Activated naive CD4-positive, alpha-beta T cell treated with anti-CD3 and anti-CD28 coated beads for 36 hours (primary cell): Measurements from ENCODE around the gene LAMA2. TPM values are rescaled to one million over a fixed set of nuclear protein-coding genes. Genes with fewer than 3 reads are reported as not detected.
"Not testable (repeated sequence)": the region's sequence is repeated elsewhere in the genome, so short reads cannot be mapped to it uniquely, and the experiment has no call there.

ENCODE experiments used
- CTCF ChIA-PET: fragments of 350-600 bp; sonication (Branson Sonifier 250); formaldehyde crosslinking; loops from one replicate; lab custom pipeline; 2021; ENCODE audit warnings: antibody characterized with exemption; lab: Charles Lee
- DNase-seq: peaks from one replicate; pipeline ENCODE4 v3.0.0-alpha.2; 2020
- H3K27ac Mint-ChIP-seq: one replicate; pipeline ENCODE4 v1.8.0; 2021; ENCODE audit warnings: mild to moderate bottlenecking, mixed read lengths
- H3K27me3 Mint-ChIP-seq: one replicate; pipeline ENCODE4 v1.8.0; 2021; ENCODE audit warnings: low read depth, mixed read lengths
- H3K36me3 Mint-ChIP-seq: one replicate; pipeline ENCODE4 v1.8.0; 2021; ENCODE audit warnings: low read depth, mixed read lengths
- H3K4me1 Mint-ChIP-seq: one replicate; pipeline ENCODE4 v1.8.0; 2021; ENCODE audit warnings: low read depth, mixed read lengths
- H3K4me3 Mint-ChIP-seq: one replicate; pipeline ENCODE4 v1.8.0; 2021; ENCODE audit warnings: mild to moderate bottlenecking, moderate library complexity, mixed read lengths
- H3K9me3 Mint-ChIP-seq: one replicate; pipeline ENCODE4 v1.8.0; 2021; ENCODE audit warnings: mixed read lengths
- intact Hi-C: fragments of 100-400 bp; cut with micrococcal nuclease; formaldehyde crosslinking; loops from one replicate; pipeline ENCODE4 v1.15.1; 2023
- total RNA-seq, 2 experiments: library from RNA; stranded (reverse); gene quantifications; one replicate each; pipeline ENCODE4 v1.2.3, GENCODE V29; 2021

LAMA2 gene
- total RNA-seq, 2 experiments from 2014 or later, result 0.86 to 2.2 TPM

GRCh38 chr6:129146902-129147301, 264.0 kb downstream of the LAMA2 start:
- Mint-ChIP-seq H3K36me3 (no peaks in the 10 kb centered on the region), H3K4me3 (no peak overlapping the region), H3K4me1 (no peaks in the 10 kb centered on the region), H3K9me3 (no peaks in the 10 kb centered on the region), H3K27ac (no peak overlapping the region), H3K27me3 (peaks cover 3% of the 10 kb centered on the region)
- CTCF ChIA-PET, result no interaction called here
- DNase-seq, result no peak
- intact Hi-C loops, result no loop called here

- CTCF ChIA-PET, result no interaction called here
Measured at GRCh38 chr6:129150507-129150906, 267.6 kb downstream of the LAMA2 start.

GRCh38 chr6:129153257-129153656, 270.3 kb downstream of the LAMA2 start:
- Mint-ChIP-seq H3K27ac (no peak overlapping the region), H3K4me1 (no peaks in the 10 kb centered on the region), H3K4me3 (no peak overlapping the region), H3K9me3 (no peaks in the 10 kb centered on the region), H3K27me3 (no peaks in the 10 kb centered on the region), H3K36me3 (no peaks in the 10 kb centered on the region)
- no peak for DNase-seq
- intact Hi-C loops, result no loop called here
- CTCF ChIA-PET, result no interaction called here

More at GRCh38 chr6:129150507-129150906, 267.6 kb downstream of the LAMA2 start:
- Mint-ChIP-seq H3K4me1 (no peaks in the 10 kb centered on the region), H3K36me3 (no peaks in the 10 kb centered on the region), H3K27ac (no peak overlapping the region), H3K4me3 (no peak overlapping the region), H3K27me3 (no peaks in the 10 kb centered on the region), H3K9me3 (no peaks in the 10 kb centered on the region)
- no peak for DNase-seq
- intact Hi-C loops, result no loop called here

GRCh38 chr6:129159242-129159641, 276.3 kb downstream of the LAMA2 start:
- H3K4me1 Mint-ChIP-seq, H3K27me3 Mint-ChIP-seq, H3K4me3 Mint-ChIP-seq, H3K9me3 Mint-ChIP-seq, CTCF ChIA-PET, intact Hi-C loops, H3K36me3 Mint-ChIP-seq, DNase-seq, H3K27ac Mint-ChIP-seq: not testable (repeated sequence)

GRCh38 chr6:129162605-129163004, 279.7 kb downstream of the LAMA2 start:
- CTCF ChIA-PET, result no interaction called here
- H3K36me3 Mint-ChIP-seq, result no peaks in the 10 kb centered on the region
- no peaks in the 10 kb centered on the region for H3K9me3 Mint-ChIP-seq

GRCh38 chr6:129163551-129163950, 280.6 kb downstream of the LAMA2 start:
- no peaks in the 10 kb centered on the region for H3K9me3 Mint-ChIP-seq
- CTCF ChIA-PET, result no interaction called here
- H3K4me1 Mint-ChIP-seq, result no peaks in the 10 kb centered on the region
- no peaks in the 10 kb centered on the region for H3K36me3 Mint-ChIP-seq
- no peaks in the 10 kb centered on the region for H3K27me3 Mint-ChIP-seq
- no peak overlapping the region for H3K4me3 Mint-ChIP-seq
- intact Hi-C loops, result no loop called here
- H3K27ac Mint-ChIP-seq, result no peak overlapping the region
- no peak for DNase-seq

More at GRCh38 chr6:129162605-129163004, 279.7 kb downstream of the LAMA2 start:
- no peak overlapping the region for H3K4me3 Mint-ChIP-seq
- no peak for DNase-seq
- no peak overlapping the region for H3K27ac Mint-ChIP-seq
- no peaks in the 10 kb centered on the region for H3K27me3 Mint-ChIP-seq
- H3K4me1 Mint-ChIP-seq, result no peaks in the 10 kb centered on the region
- intact Hi-C loops, result no loop called here

- Mint-ChIP-seq H3K4me1 (no peaks in the 10 kb centered on the region), H3K4me3 (no peak overlapping the region), H3K27me3 (no peaks in the 10 kb centered on the region), H3K27ac (no peak overlapping the region), H3K9me3 (no peaks in the 10 kb centered on the region), H3K36me3 (no peaks in the 10 kb centered on the region)
- no peak for DNase-seq
- CTCF ChIA-PET, result no interaction called here
- intact Hi-C loops, result no loop called here
Measured at GRCh38 chr6:129164032-129164431, 281.1 kb downstream of the LAMA2 start.

- H3K4me1 Mint-ChIP-seq, H3K9me3 Mint-ChIP-seq, H3K4me3 Mint-ChIP-seq, H3K36me3 Mint-ChIP-seq, CTCF ChIA-PET, H3K27ac Mint-ChIP-seq, DNase-seq, intact Hi-C loops: not testable (repeated sequence)
- H3K27me3 Mint-ChIP-seq, result peaks cover 11% of the 10 kb centered on the region
Measured at GRCh38 chr6:129172279-129172995, 289.5 kb downstream of the LAMA2 start.

GRCh38 chr6:129175066-129175465, 292.1 kb downstream of the LAMA2 start:
- intact Hi-C loops, result no loop called here
- Mint-ChIP-seq H3K4me1 (no peaks in the 10 kb centered on the region), H3K4me3 (no peak overlapping the region), H3K27ac (no peak overlapping the region), H3K36me3 (no peaks in the 10 kb centered on the region), H3K9me3 (peaks cover 1% of the 10 kb centered on the region), H3K27me3 (peaks cover 14% of the 10 kb centered on the region)
- CTCF ChIA-PET, result no interaction called here
- no peak for DNase-seq

GRCh38 chr6:129177801-129178200, 294.9 kb downstream of the LAMA2 start:
- peaks cover 14% of the 10 kb centered on the region for H3K27me3 Mint-ChIP-seq
- DNase-seq, result no peak
- CTCF ChIA-PET, result no interaction called here
- H3K27ac Mint-ChIP-seq, result no peak overlapping the region
- intact Hi-C loops, result no loop called here
- no peak overlapping the region for H3K4me3 Mint-ChIP-seq
- H3K9me3 Mint-ChIP-seq, result peaks cover 1% of the 10 kb centered on the region
- no peaks in the 10 kb centered on the region for H3K36me3 Mint-ChIP-seq
- no peaks in the 10 kb centered on the region for H3K4me1 Mint-ChIP-seq

- H3K36me3 Mint-ChIP-seq, result no peaks in the 10 kb centered on the region
- H3K27me3 Mint-ChIP-seq, result peaks cover 11% of the 10 kb centered on the region
- no peaks in the 10 kb centered on the region for H3K9me3 Mint-ChIP-seq
- intact Hi-C loops, result no loop called here
- CTCF ChIA-PET, result no interaction called here
- DNase-seq, result no peak
- H3K27ac Mint-ChIP-seq, result no peak overlapping the region
- no peak overlapping the region for H3K4me3 Mint-ChIP-seq
- no peaks in the 10 kb centered on the region for H3K4me1 Mint-ChIP-seq
Measured at GRCh38 chr6:129179283-129179682, 296.3 kb downstream of the LAMA2 start.

GRCh38 chr6:129181001-129181400, 298.1 kb downstream of the LAMA2 start:
- H3K27me3 Mint-ChIP-seq, result peaks cover 5% of the 10 kb centered on the region
- CTCF ChIA-PET, result no interaction called here
- intact Hi-C loops, result no loop called here
- no peak overlapping the region for H3K27ac Mint-ChIP-seq
- H3K36me3 Mint-ChIP-seq, result no peaks in the 10 kb centered on the region
- no peak for DNase-seq
- no peaks in the 10 kb centered on the region for H3K9me3 Mint-ChIP-seq
- H3K4me1 Mint-ChIP-seq, result no peaks in the 10 kb centered on the region
- no peak overlapping the region for H3K4me3 Mint-ChIP-seq

- DNase-seq, result no peak
- Mint-ChIP-seq H3K27ac (no peak overlapping the region), H3K4me1 (no peaks in the 10 kb centered on the region), H3K4me3 (no peak overlapping the region), H3K36me3 (no peaks in the 10 kb centered on the region), H3K9me3 (no peaks in the 10 kb centered on the region), H3K27me3 (peaks cover 5% of the 10 kb centered on the region)
- intact Hi-C loops, result no loop called here
- CTCF ChIA-PET, result no interaction called here
Measured at GRCh38 chr6:129183187-129183591, 300.3 kb downstream of the LAMA2 start.
